Mucosa of rectum (tissue), 2 donors: Measurements from ENCODE around the gene SP3.

ENCODE experiments used
- H3K27ac ChIP-seq, 2 donors: one replicate each; pipeline ENCODE4 v1.7.0; 2013; ENCODE audit warnings: inconsistent platforms in 2 of 2, low read depth in 2 of 2, low read length in 2 of 2
- H3K27me3 ChIP-seq, 2 donors: one replicate each; pipeline ENCODE4 v1.7.0; 2013; ENCODE audit warnings: low read length in 2 of 2; ENCODE audit not compliant: control insufficient read depth in 2 of 2, insufficient read depth in 2 of 2
- H3K36me3 ChIP-seq, 2 donors: one replicate each; pipeline ENCODE4 v1.7.0; 2013; ENCODE audit warnings: low read length in 2 of 2; ENCODE audit not compliant: control insufficient read depth in 2 of 2, insufficient read depth in 2 of 2
- H3K4me1 ChIP-seq, 2 donors: one replicate each; pipeline ENCODE4 v1.7.0; 2013; ENCODE audit warnings: low read length in 2 of 2, mild to moderate bottlenecking in 1 of 2; ENCODE audit not compliant: control insufficient read depth in 2 of 2, insufficient read depth in 2 of 2
- H3K4me3 ChIP-seq, 2 donors: one replicate each; pipeline ENCODE4 v1.7.0; 2013; ENCODE audit warnings: low read length in 2 of 2
- H3K9ac ChIP-seq, 2 donors: one replicate each; pipeline ENCODE4 v1.7.0; 2013; ENCODE audit warnings: low read length in 2 of 2, low read depth in 1 of 2, mild to moderate bottlenecking in 1 of 2
- H3K9me3 ChIP-seq, 2 donors: one replicate each; pipeline ENCODE4 v1.7.0; 2013; ENCODE audit warnings: low read length in 2 of 2; ENCODE audit not compliant: control insufficient read depth in 2 of 2
- donor health status: healthy.
- donor health status: Normal muscosa, but diverticular disease.

The SP3 gene

GRCh38 chr2:173876833-173877413 is 88.2 kb downstream of the SP3 start:
- Histone ChIP-seq H3K27ac (no peak overlapping the region), H3K9me3 (no peaks in the 10 kb centered on the region), H3K9ac (no peak overlapping the region), H3K36me3 (no peaks in the 10 kb centered on the region), H3K4me3 (no peak overlapping the region), H3K27me3 (no peaks in the 10 kb centered on the region), H3K4me1 (peaks cover 0 to 4% of the 10 kb centered on the region in 2 donors)

DNA sequence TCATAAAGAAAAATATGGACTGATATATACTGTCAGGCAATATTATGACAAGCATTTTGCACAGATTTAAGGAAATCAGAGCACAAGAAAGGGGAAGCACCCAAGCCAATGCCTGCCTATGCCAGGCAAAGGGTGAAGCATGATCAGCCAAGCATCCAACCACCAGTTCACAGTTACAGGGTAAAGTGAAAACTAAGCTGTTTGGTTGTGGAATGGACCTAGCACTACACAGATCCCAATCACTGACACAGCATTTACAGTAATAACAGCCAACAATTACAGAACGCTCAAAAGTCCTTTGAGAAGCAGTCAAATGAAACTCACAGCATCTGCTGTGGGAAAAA is 90.3 kb downstream of the SP3 start:
- H3K27ac ChIP-seq: no peak overlapping the region
- no peaks in the 10 kb centered on the region for H3K9me3 ChIP-seq
- no peaks in the 10 kb centered on the region for H3K27me3 ChIP-seq
- no peaks in the 10 kb centered on the region for H3K36me3 ChIP-seq
- no peak overlapping the region for H3K4me3 ChIP-seq
- no peak overlapping the region for H3K9ac ChIP-seq
- H3K4me1 ChIP-seq: peaks cover 0 to 4% of the 10 kb centered on the region in 2 donors

DNA sequence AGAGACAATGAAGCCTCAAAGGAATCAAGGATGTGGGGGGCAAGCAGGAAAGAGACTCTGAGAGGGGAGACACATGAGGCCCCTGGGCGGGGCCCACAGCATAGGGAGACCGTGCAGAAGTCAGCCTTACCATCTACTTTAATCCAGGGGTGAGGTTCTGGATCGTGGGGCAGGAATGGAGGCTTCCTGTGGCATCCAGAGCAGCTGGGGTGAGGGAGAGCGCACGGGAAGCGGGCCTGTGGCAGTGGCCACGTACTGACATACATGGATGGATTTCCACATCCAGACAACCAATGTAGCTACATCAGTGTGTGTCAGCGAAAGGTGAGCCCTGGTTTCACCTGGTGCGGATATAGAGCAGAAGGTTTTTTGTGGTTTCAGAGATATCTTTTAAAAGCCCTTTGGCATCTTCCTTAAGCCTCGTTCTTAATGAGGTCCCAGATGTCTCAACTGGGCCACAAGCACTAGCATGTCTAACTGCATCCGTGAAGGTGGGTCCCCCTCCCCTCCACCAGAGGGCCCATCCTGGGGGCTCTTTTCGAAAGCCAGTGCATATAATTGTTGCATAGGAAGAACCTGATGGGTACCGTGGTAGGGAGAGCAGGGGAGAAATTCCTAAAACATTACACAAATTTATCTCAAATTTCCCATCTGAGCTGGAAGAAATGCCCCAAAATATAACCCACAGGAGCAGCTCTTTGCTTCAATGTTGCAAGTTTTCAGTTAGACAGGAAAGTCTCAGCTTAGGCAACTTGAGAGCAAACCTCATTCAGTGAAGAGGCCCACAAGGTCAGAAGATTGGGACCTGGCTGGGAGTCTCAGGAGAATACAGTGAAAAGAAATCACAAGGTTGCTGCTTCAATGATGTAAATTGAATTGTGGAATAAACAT is 90.9 kb downstream of the SP3 start:
- Histone ChIP-seq H3K36me3 (no peaks in the 10 kb centered on the region), H3K27me3 (no peaks in the 10 kb centered on the region), H3K9ac (no peak overlapping the region), H3K4me3 (no peak overlapping the region), H3K27ac (no peak overlapping the region), H3K4me1 (peaks cover 0 to 4% of the 10 kb centered on the region in 2 donors), H3K9me3 (no peaks in the 10 kb centered on the region)

DNA sequence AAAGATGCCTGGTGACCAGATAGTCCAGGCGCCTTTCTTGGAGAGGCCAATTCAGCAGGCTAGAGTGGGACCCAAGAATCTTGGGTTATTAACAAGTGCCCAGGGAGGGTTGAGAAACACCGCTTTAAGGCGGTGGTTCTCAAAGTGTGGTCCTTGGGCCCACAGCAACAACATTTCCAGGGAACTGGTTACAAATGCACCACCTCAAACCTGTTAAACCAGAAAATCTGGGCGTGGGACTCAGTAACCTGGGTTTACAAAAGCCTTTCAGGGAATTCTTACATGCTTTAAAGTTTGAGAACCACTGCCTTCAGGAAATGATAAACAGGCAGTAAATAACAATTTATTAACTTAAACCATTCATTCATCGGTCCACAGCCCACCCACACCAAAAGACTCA is 92.5 kb downstream of the SP3 start:
- H3K9me3 ChIP-seq: no peaks in the 10 kb centered on the region
- peaks cover 0 to 4% of the 10 kb centered on the region in 2 donors for H3K4me1 ChIP-seq
- H3K4me3 ChIP-seq: no peak overlapping the region

GRCh38 chr2:173869244-173870229 is 95.6 kb downstream of the SP3 start:
- H3K27ac ChIP-seq: no peak overlapping the region
- H3K4me1 ChIP-seq: peaks cover 0 to 4% of the 10 kb centered on the region in 2 donors
- no peaks in the 10 kb centered on the region for H3K9me3 ChIP-seq
- H3K27me3 ChIP-seq: no peaks in the 10 kb centered on the region
- no peak overlapping the region for H3K4me3 ChIP-seq
- H3K9ac ChIP-seq: no peak overlapping the region
- H3K36me3 ChIP-seq: no peaks in the 10 kb centered on the region

More for the DNA sequence above, 92.5 kb downstream of the SP3 start:
- no peak overlapping the region for H3K27ac ChIP-seq
- no peak overlapping the region for H3K9ac ChIP-seq
- no peaks in the 10 kb centered on the region for H3K27me3 ChIP-seq
- H3K36me3 ChIP-seq: no peaks in the 10 kb centered on the region

DNA sequence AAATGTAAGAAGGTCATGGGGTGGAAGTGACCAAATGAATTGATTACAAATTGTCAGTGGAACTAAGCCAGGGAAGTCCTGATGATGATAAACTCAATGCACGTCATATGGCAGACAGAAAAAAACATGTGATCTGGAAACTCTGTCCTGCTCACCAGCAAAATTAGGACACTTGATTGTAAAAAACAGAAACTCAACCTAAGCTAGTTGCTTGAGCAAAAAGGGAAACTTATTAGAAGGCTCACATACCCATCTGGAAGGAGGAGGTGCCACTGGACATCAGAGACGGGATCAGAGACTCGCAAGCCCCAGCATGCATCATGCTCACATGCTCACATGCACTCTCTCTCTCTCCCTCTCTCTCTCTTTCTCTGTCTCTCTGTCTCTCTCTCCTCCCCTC is 96.8 kb downstream of the SP3 start:
- H3K9ac ChIP-seq: no peak overlapping the region
- H3K9me3 ChIP-seq: no peaks in the 10 kb centered on the region
- no peaks in the 10 kb centered on the region for H3K36me3 ChIP-seq
- H3K27me3 ChIP-seq: no peaks in the 10 kb centered on the region
- peaks cover 0 to 4% of the 10 kb centered on the region in 2 donors for H3K4me1 ChIP-seq
- no peak overlapping the region for H3K4me3 ChIP-seq
- no peak overlapping the region for H3K27ac ChIP-seq

- Histone ChIP-seq H3K36me3 (no peaks in the 10 kb centered on the region), H3K27me3 (no peaks in the 10 kb centered on the region), H3K9ac (no peak overlapping the region), H3K4me3 (no peak overlapping the region), H3K9me3 (no peaks in the 10 kb centered on the region), H3K4me1 (no peaks in the 10 kb centered on the region), H3K27ac (no peak overlapping the region)
Observed at GRCh38 chr2:173866874-173867618, 98.1 kb downstream of the SP3 start.

DNA sequence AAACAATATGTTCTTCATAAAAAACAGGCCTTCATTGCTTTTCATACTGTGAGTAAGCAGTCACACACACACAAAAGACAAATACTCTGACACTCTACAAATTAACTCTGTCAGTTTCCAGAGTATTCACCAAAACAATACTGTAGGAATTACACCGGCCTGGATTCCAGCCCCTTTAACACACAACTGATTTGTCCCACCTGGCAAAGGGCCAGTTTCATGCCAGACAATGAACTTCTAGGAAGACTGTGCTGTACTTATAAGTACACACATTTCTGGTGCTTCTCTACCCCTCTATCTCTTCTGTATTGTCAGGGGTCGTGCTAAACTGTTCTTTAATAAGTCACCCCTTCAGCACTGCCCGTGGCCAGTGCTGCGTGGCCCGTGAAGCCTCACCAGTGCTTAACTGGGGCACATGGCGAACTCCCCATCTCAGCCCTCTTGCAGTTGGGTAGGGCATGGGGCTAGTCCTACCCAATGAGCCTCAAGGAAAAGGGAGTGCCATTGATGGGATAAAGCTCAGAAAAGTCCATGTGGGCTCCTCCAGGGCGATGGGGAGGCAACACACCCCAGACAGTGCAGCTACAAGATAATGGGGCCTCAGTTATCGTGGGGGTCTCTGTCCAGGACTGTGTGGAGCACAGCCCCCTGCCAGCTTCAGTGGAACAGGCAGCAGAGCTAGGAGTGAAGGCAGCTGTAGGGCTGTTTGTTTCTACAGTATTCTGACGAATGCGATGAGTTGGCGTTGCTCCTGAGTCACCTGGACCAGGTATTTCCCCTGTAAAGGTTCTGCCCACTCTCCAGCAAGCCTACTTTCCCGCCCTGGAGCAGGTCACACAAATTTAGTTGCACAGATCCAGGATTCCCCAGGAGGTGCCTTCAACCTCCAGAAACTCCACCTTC is 99.0 kb downstream of the SP3 start:
- no peak overlapping the region for H3K27ac ChIP-seq
- no peaks in the 10 kb centered on the region for H3K4me1 ChIP-seq
- no peaks in the 10 kb centered on the region for H3K36me3 ChIP-seq
- no peak overlapping the region for H3K4me3 ChIP-seq
- no peaks in the 10 kb centered on the region for H3K27me3 ChIP-seq
- no peak overlapping the region for H3K9ac ChIP-seq
- no peaks in the 10 kb centered on the region for H3K9me3 ChIP-seq
